Sigmoid colon (tissue), 7 donors: ENCODE measurements around the gene ELOA. TPM values are rescaled to one million over a fixed set of nuclear protein-coding genes. Genes with fewer than 3 reads are reported as not detected.
A peak's percentile ranks its signal among the peaks of the same experiment; 100 is the strongest.

Experiments
- DNase-seq: peaks from one replicate; pipeline ENCODE4 v3.0.0-alpha.2; 2019
- H3K27ac ChIP-seq, 4 donors: fragments of 200-600 bp; sonication (generic); one replicate each; pipeline ENCODE4 v1.5.1; 2016 to 2019; ENCODE audit warnings: mild to moderate bottlenecking in 1 of 4
- H3K27me3 ChIP-seq, 3 donors: fragments of 200-600 bp; sonication (generic); one replicate each; pipeline ENCODE4 v1.5.1; 2019; ENCODE audit warnings: mild to moderate bottlenecking in 1 of 3
- H3K36me3 ChIP-seq, 4 donors: fragments of 200-600 bp; sonication (generic); one replicate each; pipeline ENCODE4 v1.5.1; 2016 to 2019
- H3K4me1 ChIP-seq, 4 donors: fragments of 200-600 bp; sonication (generic); one replicate each; pipeline ENCODE4 v1.5.1; 2017 to 2019
- H3K4me3 ChIP-seq, 4 donors: fragments of 200-600 bp; sonication (generic); one replicate each; pipeline ENCODE4 v1.5.1; 2017 to 2019; ENCODE audit warnings: mild to moderate bottlenecking in 2 of 4, moderate library complexity in 1 of 4
- H3K9me3 ChIP-seq, 4 donors: fragments of 200-600 bp in 3 of 4; sonication (generic) in 3 of 4; one replicate each; pipeline versions ENCODE4 v1.5.1 to v1.6.1; 2013 to 2019
- EP300 ChIP-seq, 4 donors: sonication (generic); formaldehyde crosslinking; IDR thresholded peaks; one replicate each; pipeline ENCODE4 v1.6.1; 2017; ENCODE audit warnings: antibody characterized with exemption in 4 of 4
- POLR2A ChIP-seq, 2 donors: fragments of 450-650 bp; IDR thresholded peaks; one replicate each; pipeline ENCODE4 v1.6.1; 2016; ENCODE audit warnings: antibody characterized with exemption in 2 of 2, mild to moderate bottlenecking in 2 of 2, moderate library complexity in 2 of 2
- POLR2AphosphoS5 ChIP-seq, 4 donors: sonication (generic); formaldehyde crosslinking; IDR thresholded peaks; one replicate each; pipeline ENCODE4 v1.6.1; 2017; ENCODE audit warnings: antibody characterized with exemption in 4 of 4
- WGBS, 2 donors: extraction: QIAGEN DNeasy Blood & Tissue Kit; methylation state at CpG; one replicate each; pipeline ENCODE4 v1.1.7; 2013; 5-methylcytosine and 5-hydroxymethylcytosine counted together
- intact Hi-C: fragments of 100-400 bp; cut with DNase I; formaldehyde crosslinking; loops from one replicate; pipeline ENCODE4 v1.15.1; 2023
- polyA plus RNA-seq, 3 donors: library from polyadenylated mRNA; stranded (reverse); fragments of 200-250 nt; gene quantifications; one replicate each; pipeline ENCODE4 v1.2.3, GENCODE V29; 2013
- total RNA-seq, 4 donors: library from RNA; depleted of rRNA; stranded (reverse); fragments of >200 nt; gene quantifications; one replicate each; pipeline ENCODE4 v1.1.0, GENCODE V29; 2016
- TF ChIP-seq, protein P1 (sequence below), 4 experiments: fragments of 450-650 bp in 3 of 4; fragments of 200-600 bp in 1 of 4; IDR thresholded peaks; one replicate each; pipeline ENCODE4 v1.5.1; 2016 to 2019; ENCODE audit warnings: antibody characterized with exemption in 4 of 4, mild to moderate bottlenecking in 3 of 4, moderate library complexity in 2 of 4
- donor health status: healthy with polysubstance abuse.
- donor health status: Bipolar disorder and iron deficiency.
- donor health status: healthy.

Gene ELOA
- total and polyA plus RNA-seq, 7 donors: 12.3 to 29.9 (median 25.7) TPM

- Histone ChIP-seq H3K27me3 (no peaks in the 10 kb centered on the region), H3K4me1 (peaks cover 0 to 37% (median 32%) of the 10 kb centered on the region in 4 donors), H3K27ac (peak within 1 kb of the TSS; percentile 73 to 85 (median 82)), H3K9me3 (no peaks in the 10 kb centered on the region), H3K36me3 (peaks cover 6 to 52% (median 22%) of the 10 kb centered on the region in 4 donors), H3K4me3 (peak within 1 kb of the TSS; percentile 52 to 84 (median 77))
- DNase-seq: peak; percentile 97
- no peak for TF ChIP-seq EP300 (IDR thresholded peaks at IDR 0.05)
- TF ChIP-seq POLR2AphosphoS5 (IDR thresholded peaks at IDR 0.05): peak; percentile 35 to 83 (median 74)
- 1% methylated on average over 47 of the region's 47 CpGs for WGBS, 2 donors
- intact Hi-C loops: no loop called here
These were observed 47.6 kb downstream of the ELOA start, which contains the start of gene LYPLA2 for GRCh38 chr1:23790696-23791515. Gene LYPLA2 (plus strand): TSS chr1:23791145. CDS start chr1:23792683, 1,538 bp downstream.

DNA sequence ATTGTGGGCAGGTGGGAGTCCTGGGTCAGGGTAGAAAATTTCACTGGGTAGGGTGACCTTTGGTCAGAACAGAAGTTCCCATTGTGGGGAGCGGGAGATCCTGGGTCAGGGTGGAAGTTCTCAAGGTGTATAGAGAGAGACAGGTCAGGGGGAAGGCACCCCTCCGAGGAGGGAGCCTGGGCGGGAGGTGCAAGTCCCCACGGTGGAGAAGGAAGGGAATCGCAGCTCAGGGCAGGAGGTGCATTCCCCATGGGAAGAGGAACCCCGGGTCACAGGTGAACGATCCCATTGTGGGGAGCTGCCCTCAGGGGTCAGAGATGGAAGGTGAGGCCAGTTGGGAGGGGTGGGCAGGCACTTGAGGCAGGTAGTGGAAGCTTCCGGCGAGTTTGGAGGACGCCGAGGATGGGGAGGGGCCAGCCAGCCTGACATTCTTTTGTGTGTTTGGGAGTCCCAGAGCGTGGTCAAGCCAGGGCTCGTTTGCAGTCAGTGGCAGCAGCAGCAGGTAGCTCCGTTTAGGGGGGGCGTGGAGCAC lies 48.3 kb downstream of the ELOA start:
- peaks cover 0 to 37% (median 32%) of the 10 kb centered on the region in 4 donors for H3K4me1 ChIP-seq
- intact Hi-C loops: no loop called here
- H3K36me3 ChIP-seq: peaks cover 6 to 48% (median 16%) of the 10 kb centered on the region in 4 donors

GRCh38 chr1:23792151-23792945 lies 49.1 kb downstream of the ELOA start:
- no peaks in the 10 kb centered on the region for H3K9me3 ChIP-seq

More for the DNA sequence above, 48.3 kb downstream of the ELOA start:
- TF ChIP-seq POLR2A (IDR thresholded peaks at IDR 0.05) (no peak), POLR2AphosphoS5 (IDR thresholded peaks at IDR 0.05) (no peak), EP300 (IDR thresholded peaks at IDR 0.05) (no peak)
- TF ChIP-seq, protein P1, sequence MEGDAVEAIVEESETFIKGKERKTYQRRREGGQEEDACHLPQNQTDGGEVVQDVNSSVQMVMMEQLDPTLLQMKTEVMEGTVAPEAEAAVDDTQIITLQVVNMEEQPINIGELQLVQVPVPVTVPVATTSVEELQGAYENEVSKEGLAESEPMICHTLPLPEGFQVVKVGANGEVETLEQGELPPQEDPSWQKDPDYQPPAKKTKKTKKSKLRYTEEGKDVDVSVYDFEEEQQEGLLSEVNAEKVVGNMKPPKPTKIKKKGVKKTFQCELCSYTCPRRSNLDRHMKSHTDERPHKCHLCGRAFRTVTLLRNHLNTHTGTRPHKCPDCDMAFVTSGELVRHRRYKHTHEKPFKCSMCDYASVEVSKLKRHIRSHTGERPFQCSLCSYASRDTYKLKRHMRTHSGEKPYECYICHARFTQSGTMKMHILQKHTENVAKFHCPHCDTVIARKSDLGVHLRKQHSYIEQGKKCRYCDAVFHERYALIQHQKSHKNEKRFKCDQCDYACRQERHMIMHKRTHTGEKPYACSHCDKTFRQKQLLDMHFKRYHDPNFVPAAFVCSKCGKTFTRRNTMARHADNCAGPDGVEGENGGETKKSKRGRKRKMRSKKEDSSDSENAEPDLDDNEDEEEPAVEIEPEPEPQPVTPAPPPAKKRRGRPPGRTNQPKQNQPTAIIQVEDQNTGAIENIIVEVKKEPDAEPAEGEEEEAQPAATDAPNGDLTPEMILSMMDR (IDR thresholded peaks at IDR 0.05): no peak
- 0 to 2% methylated on average over 15 of the region's 15 CpGs for WGBS, 2 donors
- no peaks in the 10 kb centered on the region for H3K9me3 ChIP-seq
- peak overlapping the region; percentile 73 to 85 (median 82) for H3K27ac ChIP-seq
- no peaks in the 10 kb centered on the region for H3K27me3 ChIP-seq
- peak overlapping the region; percentile 52 to 84 (median 77) for H3K4me3 ChIP-seq
- DNase-seq: peak; percentile 71

GRCh38 chr1:23793018-23793781 lies 49.9 kb downstream of the ELOA start:
- Histone ChIP-seq H3K4me1 (peaks cover 0 to 37% (median 32%) of the 10 kb centered on the region in 4 donors), H3K27me3 (no peaks in the 10 kb centered on the region), H3K4me3 (no peak overlapping the region), H3K27ac (peak overlapping the region; percentile 12 to 82 (median 54)), H3K9me3 (no peaks in the 10 kb centered on the region), H3K36me3 (peaks cover 0 to 32% (median 8%) of the 10 kb centered on the region in 4 donors)
- WGBS, 2 donors: 45 to 64% methylated on average over 16 of the region's 16 CpGs
- no peak for TF ChIP-seq POLR2A (IDR thresholded peaks at IDR 0.05)
- no peak for TF ChIP-seq POLR2AphosphoS5 (IDR thresholded peaks at IDR 0.05)
- TF ChIP-seq EP300 (IDR thresholded peaks at IDR 0.05): no peak
- TF ChIP-seq, protein P1 (IDR thresholded peaks at IDR 0.05): no peak
- intact Hi-C loops: no loop called here
- no peak for DNase-seq

More at GRCh38 chr1:23792151-23792945, 49.1 kb downstream of the ELOA start:
- no peak for DNase-seq
- no peaks in the 10 kb centered on the region for H3K27me3 ChIP-seq
- H3K27ac ChIP-seq: peak overlapping the region; percentile 73 to 85 (median 82)
- peaks cover 0 to 37% (median 32%) of the 10 kb centered on the region in 4 donors for H3K4me1 ChIP-seq
- peaks cover 4 to 40% (median 10%) of the 10 kb centered on the region in 4 donors for H3K36me3 ChIP-seq
- intact Hi-C loops: no loop called here
- WGBS, 2 donors: 74 to 80% methylated on average over 19 of the region's 19 CpGs
- H3K4me3 ChIP-seq: peak overlapping the region; percentile 52 to 84 (median 77)
- TF ChIP-seq POLR2A (IDR thresholded peaks at IDR 0.05): no peak
- TF ChIP-seq, protein P1 (IDR thresholded peaks at IDR 0.05): no peak
- no peak for TF ChIP-seq POLR2AphosphoS5 (IDR thresholded peaks at IDR 0.05)
- TF ChIP-seq EP300 (IDR thresholded peaks at IDR 0.05): no peak
